Stimulated activated CD4-positive, alpha-beta T cell treated with anti-CD3 and anti-CD28 coated beads, Interleukin-15, amount 100 ng/mL, for 48 hours (primary cell): ENCODE results near the gene FAM107B.
A peak's percentile ranks its signal among the peaks of the same experiment; 100 is the strongest.
"Not testable (repeated sequence)": the region's sequence is repeated elsewhere in the genome, so short reads cannot be mapped to it uniquely, and the experiment has no call there.

Experiments
- DNase-seq, 2 donors: peaks; one replicate each; pipeline ENCODE4 v3.0.0-alpha.2; 2020; ENCODE audit warnings: low read depth in 2 of 2

FAM107B gene

DNA sequence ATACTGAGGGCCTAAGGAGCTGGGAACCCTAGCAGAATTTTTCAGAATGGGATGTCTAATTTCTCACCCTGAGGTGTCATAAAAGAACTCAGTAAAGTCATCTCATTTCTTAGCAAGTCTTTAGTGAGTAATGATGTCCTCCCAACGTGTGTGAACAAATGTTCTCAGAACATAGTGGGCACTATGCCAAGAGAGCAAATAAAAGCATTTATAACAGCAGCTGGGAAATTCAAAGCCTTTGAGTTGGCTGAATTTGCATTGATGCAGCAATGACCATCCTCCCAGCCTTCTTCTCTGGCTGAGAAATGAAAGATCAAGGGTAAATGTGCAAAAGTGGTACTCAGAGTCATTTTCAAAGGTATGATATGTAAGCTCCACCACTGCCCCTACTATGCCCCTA, 109.4 kb downstream of the FAM107B start:
- no peak for DNase-seq

GRCh38 chr10:14664345-14664744, 110.4 kb downstream of the FAM107B start:
- no peak for DNase-seq

DNA sequence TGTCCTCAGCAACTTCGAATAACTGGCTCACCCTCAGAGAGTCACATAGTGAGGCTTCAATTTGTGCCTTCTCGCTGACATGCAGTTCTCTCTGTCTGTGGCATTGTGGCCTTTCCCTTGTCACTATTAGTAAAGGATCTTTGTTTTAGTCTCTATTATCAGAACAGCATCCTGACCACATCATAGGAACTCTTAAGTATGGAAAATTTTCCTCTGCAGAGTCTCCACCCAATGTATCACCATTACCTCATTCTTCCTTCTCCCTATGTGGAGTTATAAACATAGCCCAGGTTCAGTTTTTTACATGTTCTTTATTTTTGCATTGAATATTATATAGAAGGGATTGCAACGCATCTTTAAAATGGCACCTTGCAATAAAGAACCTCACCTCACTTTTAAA, 112.9 kb downstream of the FAM107B start:
- DNase-seq = no peak

- no peak for DNase-seq
These were observed 113.9 kb downstream of the FAM107B start for GRCh38 chr10:14660831-14661230.

GRCh38 chr10:14659626-14660196, 115.0 kb downstream of the FAM107B start:
- DNase-seq = peak; percentile 38 to 45

DNA sequence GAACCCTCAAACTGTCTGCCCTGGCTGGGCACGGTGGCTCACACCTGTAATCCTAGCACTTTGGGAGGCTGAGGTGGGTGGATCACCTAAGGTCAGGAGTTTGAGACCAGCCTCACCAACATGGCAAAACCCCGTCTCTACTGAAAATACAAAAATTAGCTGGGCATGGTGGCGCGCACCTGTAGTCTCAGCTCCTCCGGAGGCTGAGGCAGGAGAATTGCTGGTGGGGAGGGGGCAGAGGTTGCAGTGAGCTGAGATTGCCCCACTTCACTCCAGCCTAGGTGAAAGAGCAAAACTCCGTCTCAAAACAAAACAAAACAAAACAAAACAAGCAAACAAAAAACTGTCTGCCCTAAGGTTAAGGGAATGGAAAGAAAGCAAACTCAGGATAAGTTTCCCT, 115.6 kb downstream of the FAM107B start:
- DNase-seq = not testable (repeated sequence)

- DNase-seq = no peak
These were observed 116.2 kb downstream of the FAM107B start for GRCh38 chr10:14658331-14659127.

- DNase-seq = no peak
These were observed 118.5 kb downstream of the FAM107B start for GRCh38 chr10:14656052-14656730.

GRCh38 chr10:14654821-14655382, 119.8 kb downstream of the FAM107B start:
- no peak for DNase-seq

GRCh38 chr10:14653271-14654161, 121.2 kb downstream of the FAM107B start:
- DNase-seq = no peak

GRCh38 chr10:14652816-14653215, 121.9 kb downstream of the FAM107B start:
- DNase-seq = no peak

- no peak for DNase-seq
These were observed 122.6 kb downstream of the FAM107B start for GRCh38 chr10:14652067-14652466.

DNA sequence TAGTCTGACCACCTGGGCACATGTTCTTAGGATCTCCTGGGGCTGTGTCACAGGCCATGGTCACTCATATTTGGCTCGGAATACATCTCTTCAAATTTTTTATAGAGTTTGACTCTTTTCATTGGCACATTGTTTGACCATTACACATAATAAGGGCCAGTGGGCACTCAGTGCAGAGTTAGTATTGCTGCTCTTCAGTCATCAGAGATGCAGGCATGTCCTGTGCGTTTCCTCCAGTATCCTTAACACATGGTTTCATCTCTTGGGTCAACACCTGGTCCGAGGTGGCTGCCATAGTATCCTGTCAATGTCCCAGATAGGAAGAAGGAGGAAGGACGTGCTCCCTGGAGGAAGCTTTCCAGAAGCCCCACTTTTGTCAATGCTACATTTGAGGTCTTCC, 125.0 kb downstream of the FAM107B start:
- DNase-seq = no peak

DNA sequence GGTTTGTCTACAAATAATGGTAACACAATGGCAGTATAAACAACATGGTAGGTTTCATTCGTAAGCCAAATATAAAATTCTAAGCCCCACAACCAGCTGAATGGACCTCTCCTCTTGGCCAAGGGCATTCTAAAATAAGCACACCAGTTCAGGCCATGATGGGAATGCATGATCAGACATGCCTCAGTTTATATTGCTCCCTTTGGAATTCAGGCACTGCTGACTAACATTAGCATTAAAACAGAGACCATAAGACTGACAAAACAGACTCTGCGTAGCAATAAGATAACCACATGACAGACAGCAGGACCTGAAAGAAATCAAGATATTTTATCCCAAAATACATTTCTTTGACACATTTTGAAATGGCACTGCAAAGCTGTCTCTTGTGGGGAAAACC, 125.8 kb downstream of the FAM107B start:
- no peak for DNase-seq

- DNase-seq = peak; percentile 39 to 56
These were observed 126.5 kb downstream of the FAM107B start for GRCh38 chr10:14648005-14648765.

DNA sequence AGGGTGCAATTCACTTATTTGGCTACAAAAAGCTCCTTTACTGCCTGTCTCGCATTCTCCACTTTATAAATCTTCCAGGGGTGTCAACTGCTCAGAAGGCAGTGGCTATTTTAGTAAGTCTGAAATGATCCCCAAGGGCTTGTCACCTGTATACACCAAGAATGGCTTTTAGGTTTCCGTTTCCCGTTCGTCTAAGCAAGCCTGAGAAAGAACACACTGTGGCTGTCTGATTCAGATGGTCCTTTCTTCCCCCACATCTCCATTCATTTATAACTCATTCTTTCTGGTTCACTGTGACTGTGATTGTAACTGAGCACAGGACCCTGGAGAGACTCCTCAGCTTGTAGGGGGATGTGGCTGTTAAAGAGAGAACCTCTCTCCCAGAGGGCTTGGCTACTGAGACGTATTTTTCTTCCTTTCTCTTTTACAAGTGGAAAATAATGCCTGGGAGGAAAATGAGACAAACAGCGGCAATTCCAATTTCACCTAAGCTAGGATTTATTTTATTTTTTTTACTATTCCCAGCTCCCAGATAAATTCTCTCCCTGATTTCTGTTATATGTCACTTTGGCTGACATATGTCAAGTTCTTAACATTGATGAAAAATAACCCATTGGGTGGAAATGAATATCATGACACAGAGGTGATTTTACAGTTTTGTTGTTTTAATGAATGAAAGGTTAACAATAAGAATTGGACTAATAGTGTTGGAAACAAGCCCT, 129.3 kb downstream of the FAM107B start:
- no peak for DNase-seq

- no peak for DNase-seq
These were observed 135.1 kb downstream of the FAM107B start for GRCh38 chr10:14639637-14640036.

GRCh38 chr10:14635043-14635710, 139.5 kb downstream of the FAM107B start:
- DNase-seq = no peak

- DNase-seq = not testable (repeated sequence)
These were observed 140.1 kb downstream of the FAM107B start for GRCh38 chr10:14634572-14634971.
